HEK293 (cell line): Measurements from ENCODE around the gene TBX3.

Source experiments
- CTCF ChIA-PET: fragments of 350-600 bp; formaldehyde crosslinking; extraction: SDS; loops from one replicate; lab custom pipeline; 2021; ENCODE audit warnings: antibody characterized with exemption; lab: Yijun Ruan, JAX
- POLR2A ChIA-PET: fragments of 300-600 bp; formaldehyde crosslinking; extraction: SDS; loops from one replicate; lab custom pipeline; 2020; ENCODE audit warnings: antibody characterized with exemption, inconsistent platforms; lab: Yijun Ruan, JAX
- H3K27ac ChIP-seq: fragments of 200-500 bp; sonication (Bioruptor generic); 2 replicates; pipeline ENCODE4 v1.5.1; 2014; ENCODE audit warnings: low read depth, low read length, control low read depth, inconsistent platforms; ENCODE audit errors: extremely low read depth
- H3K36me3 ChIP-seq, 2 experiments: fragments of 200-500 bp in 1 of 2; sonication (Bioruptor generic) in 1 of 2; 1 replicate in 1 of 2; 2 replicates in 1 of 2; pipeline ENCODE4 v1.5.1; 2014 to 2017; ENCODE audit warnings: inconsistent platforms in 2 of 2, low read length in 2 of 2; ENCODE audit not compliant: control insufficient read depth in 2 of 2, insufficient read depth in 1 of 2
- H3K4me1 ChIP-seq: fragments of 200-500 bp; sonication (Bioruptor generic); 2 replicates; pipeline ENCODE4 v1.5.1; 2014; ENCODE audit warnings: mild to moderate bottlenecking, low read length, inconsistent platforms; ENCODE audit not compliant: control insufficient read depth, insufficient read depth
- H3K4me3 ChIP-seq: 2 replicates; pipeline ENCODE4 v1.5.1; 2011; ENCODE audit warnings: low read depth, mild to moderate bottlenecking, control low read depth, low read length, moderate library complexity
- H3K9me3 ChIP-seq: fragments of 200-500 bp; sonication (Bioruptor generic); 2 replicates; pipeline ENCODE4 v1.5.1; 2014; ENCODE audit warnings: low read depth, low read length, inconsistent platforms; ENCODE audit not compliant: control insufficient read depth, insufficient read depth
- HOXA7 ChIP-seq: sonication (generic); formaldehyde crosslinking; IDR thresholded peaks from 2 replicates; pipeline ENCODE4 v1.8.1; 2022; ENCODE audit warnings: missing genetic modification reagents, borderline replicate concordance
- SP3 ChIP-seq: fragments of 450-650 bp; formaldehyde crosslinking; IDR thresholded peaks from 2 replicates; pipeline ENCODE4 v1.5.1; 2016; ENCODE audit warnings: missing biosample characterization, missing genetic modification characterization
- ZBTB8A ChIP-seq: fragments of 450-650 bp; formaldehyde crosslinking; IDR thresholded peaks from 2 replicates; pipeline ENCODE4 v1.5.1; 2016; ENCODE audit warnings: missing biosample characterization, missing genetic modification characterization
- ZFP41 ChIP-seq: fragments of 450-650 bp; formaldehyde crosslinking; IDR thresholded peaks from 2 replicates; pipeline ENCODE4 v1.5.1; 2016; ENCODE audit warnings: missing biosample characterization, missing genetic modification characterization, borderline replicate concordance
- ZNF140 ChIP-seq: fragments of 450-650 bp; formaldehyde crosslinking; IDR thresholded peaks from 2 replicates; pipeline ENCODE4 v1.5.1; 2016; ENCODE audit warnings: missing biosample characterization, missing genetic modification characterization
- ZNF16 ChIP-seq: fragments of 450-650 bp; formaldehyde crosslinking; IDR thresholded peaks from 2 replicates; pipeline ENCODE4 v1.5.1; 2016; ENCODE audit warnings: low read depth, missing biosample characterization, missing genetic modification characterization
- ZNF184 ChIP-seq: fragments of 450-650 bp; IDR thresholded peaks from 2 replicates; pipeline ENCODE4 v1.5.1; 2018; ENCODE audit warnings: missing biosample characterization, mild to moderate bottlenecking, missing genetic modification characterization
- ZNF23 ChIP-seq: fragments of 450-650 bp; formaldehyde crosslinking; IDR thresholded peaks from 2 replicates; pipeline ENCODE4 v1.5.1; 2016; ENCODE audit warnings: missing biosample characterization, missing genetic modification characterization, borderline replicate concordance
- ZNF311 ChIP-seq: fragments of 450-650 bp; formaldehyde crosslinking; IDR thresholded peaks from 2 replicates; pipeline ENCODE4 v1.5.1; 2017; ENCODE audit warnings: missing biosample characterization, missing genetic modification characterization, borderline replicate concordance
- ZNF335 ChIP-seq: fragments of 450-650 bp; formaldehyde crosslinking; conservative IDR thresholded peaks from 2 replicates; pipeline ENCODE4 v1.5.1; 2016; ENCODE audit warnings: missing biosample characterization, missing genetic modification characterization
- ZNF394 ChIP-seq: fragments of 450-650 bp; formaldehyde crosslinking; IDR thresholded peaks from 2 replicates; pipeline ENCODE4 v1.5.1; 2016; ENCODE audit warnings: missing biosample characterization, missing genetic modification characterization, mild to moderate bottlenecking, moderate library complexity, borderline replicate concordance
- ZNF48 ChIP-seq: fragments of 450-650 bp; formaldehyde crosslinking; IDR thresholded peaks from 2 replicates; pipeline ENCODE4 v1.5.1; 2016; ENCODE audit warnings: missing biosample characterization, missing genetic modification characterization
- ZNF600 ChIP-seq: fragments of 450-650 bp; formaldehyde crosslinking; IDR thresholded peaks from 2 replicates; pipeline ENCODE4 v1.5.1; 2016; ENCODE audit warnings: missing biosample characterization, missing genetic modification characterization
- ZNF645 ChIP-seq: fragments of 450-650 bp; formaldehyde crosslinking; IDR thresholded peaks from 2 replicates; pipeline ENCODE4; 2016; ENCODE audit warnings: missing biosample characterization, missing genetic modification characterization
- ZNF658 ChIP-seq: fragments of 450-650 bp; formaldehyde crosslinking; IDR thresholded peaks from 2 replicates; pipeline ENCODE4; 2016; ENCODE audit warnings: missing biosample characterization, missing genetic modification characterization

The TBX3 gene

DNA sequence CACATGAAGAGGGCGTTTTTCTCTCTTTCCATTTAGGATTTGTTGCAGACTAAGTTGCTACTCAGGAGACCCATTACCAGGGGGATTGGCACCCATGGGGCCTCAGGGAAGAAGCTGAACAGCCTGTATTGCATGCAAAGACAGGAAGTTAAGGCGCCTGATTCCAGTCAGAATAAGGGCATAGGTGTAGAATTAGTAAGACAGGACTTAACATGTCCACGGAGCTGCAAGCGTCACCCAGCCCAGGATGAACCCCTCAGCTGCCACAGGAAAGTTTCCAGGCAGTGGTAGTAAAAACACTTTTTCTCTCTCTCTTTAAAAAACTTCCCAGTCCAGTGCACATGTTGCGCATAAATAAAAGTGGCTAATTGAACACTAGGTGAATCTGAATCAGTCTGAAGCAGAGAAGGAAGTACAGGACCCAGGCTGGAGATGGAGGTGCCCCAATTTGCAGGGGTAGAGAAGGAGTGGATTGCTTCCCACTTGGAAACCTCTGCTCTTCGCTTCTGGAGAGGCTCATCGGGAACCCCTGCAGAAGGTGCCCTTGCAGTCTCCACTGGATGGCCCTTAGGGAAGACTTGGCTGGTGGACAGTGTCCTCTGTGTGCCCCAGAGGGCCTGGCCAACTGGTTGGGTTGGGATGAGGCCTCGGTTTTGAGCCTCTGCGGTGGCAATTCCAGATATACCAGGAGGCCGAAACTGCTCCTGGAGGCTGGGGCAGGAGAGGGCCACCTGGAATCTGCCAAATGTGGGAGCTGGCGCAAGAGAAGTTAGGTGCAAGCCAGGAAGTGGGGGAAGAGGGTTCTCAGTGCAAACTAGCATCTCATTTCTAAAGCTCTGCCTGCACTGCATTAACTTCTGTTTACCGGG lies 10.7 kb upstream of the TBX3 start:
- ChIA-PET POLR2A (interaction anchor here (1.0 to 4.3 kb wide), 2 partner anchors 10 kb away, joined by 6 to 15 read pairs; partner anchors contain the start of gene TBX3), CTCF (no interaction called here)
- Histone ChIP-seq H3K27ac (no peak overlapping the region), H3K36me3 (no peaks in the 10 kb centered on the region), H3K9me3 (no peaks in the 10 kb centered on the region), H3K4me3 (no peak overlapping the region), H3K4me1 (peaks cover 7% of the 10 kb centered on the region)
- TF ChIP-seq ZBTB8A (tag by site-specific recombination) (peak; percentile 58; the same call in 1 of the 2 replicates), ZNF140 (tag by site-specific recombination) (no peak)

GRCh38 chr12:114693532-114693931 lies 9.6 kb upstream of the TBX3 start:
- no peak for TF ChIP-seq ZNF645 (tag by site-specific recombination)
- no peak for TF ChIP-seq ZNF311 (tag by site-specific recombination)
- no peak for TF ChIP-seq ZNF184
- no peak for TF ChIP-seq ZNF23 (tag by site-specific recombination)
- no peak for TF ChIP-seq SP3 (tag by site-specific recombination)
- TF ChIP-seq ZNF335 (tag by site-specific recombination): no peak
- TF ChIP-seq ZNF600: no peak
- no peak for TF ChIP-seq ZNF48 (tag by site-specific recombination)
- POLR2A ChIA-PET: interaction anchor here (1.0 kb wide), 1 partner anchor 9 kb away, joined by 6 read pairs; the partner anchor contains the start of gene TBX3
- CTCF ChIA-PET: no interaction called here
- no peaks in the 10 kb centered on the region for H3K36me3 ChIP-seq
- H3K27ac ChIP-seq: no peak overlapping the region
- no peak overlapping the region for H3K4me3 ChIP-seq
- no peaks in the 10 kb centered on the region for H3K9me3 ChIP-seq
- H3K4me1 ChIP-seq: peaks cover 7% of the 10 kb centered on the region

DNA sequence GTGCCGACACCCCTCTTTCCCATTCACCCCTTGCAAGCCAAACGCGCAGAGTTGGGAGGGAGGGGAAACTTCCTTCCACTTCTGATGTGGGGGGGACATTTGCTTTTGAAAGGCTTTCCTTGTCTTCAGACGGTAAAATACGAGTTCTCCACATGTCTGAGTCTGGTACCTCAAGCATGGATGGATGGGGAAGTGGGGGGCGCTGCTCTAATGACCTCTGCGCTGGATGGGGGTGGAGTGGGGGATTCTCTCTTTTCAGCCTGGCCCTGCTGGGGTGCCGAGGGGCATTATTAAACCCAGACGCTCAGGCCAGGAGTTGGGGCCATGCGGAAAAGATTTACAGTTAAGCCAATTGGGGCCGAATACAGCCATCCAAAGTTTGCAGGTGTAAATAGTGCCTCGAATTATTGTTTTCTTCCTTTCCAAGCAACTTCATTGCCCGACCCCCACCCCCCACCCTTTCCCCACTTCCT lies 9.1 kb upstream of the TBX3 start:
- Histone ChIP-seq H3K4me3 (no peak overlapping the region), H3K36me3 (no peaks in the 10 kb centered on the region), H3K4me1 (peaks cover 7% of the 10 kb centered on the region), H3K9me3 (no peaks in the 10 kb centered on the region), H3K27ac (no peak overlapping the region)
- CTCF ChIA-PET: no interaction called here
- POLR2A ChIA-PET: no interaction called here
- no peak for TF ChIP-seq ZNF658 (tag by site-specific recombination)
- no peak for TF ChIP-seq SP3 (tag by site-specific recombination)
- no peak for TF ChIP-seq ZNF16 (tag by site-specific recombination)
- no peak for TF ChIP-seq HOXA7 (CRISPR knock-in tag)
- no peak for TF ChIP-seq ZFP41 (tag by site-specific recombination)
- TF ChIP-seq ZNF394: no peak
- TF ChIP-seq, all 188 proteins: peak for 0
